K562 (cell line): ENCODE measurements around the gene RRP9. TPM values are rescaled to one million over a fixed set of nuclear protein-coding genes. Genes with fewer than 3 reads are reported as not detected.

Experiments used
- ARID3B ChIP-seq: fragments of 250-450 bp; sonication (Bioruptor Pico); IDR thresholded peaks from 2 replicates; pipeline ENCODE4 v1.4.0; 2020; ENCODE audit warnings: borderline replicate concordance
- BRD4 ChIP-seq: fragments of 200-600 bp; sonication (generic); IDR thresholded peaks from 2 replicates; pipeline ENCODE4 v1.6.1; 2017; ENCODE audit warnings: inconsistent platforms
- CEBPB ChIP-seq: fragments of 450-650 bp; IDR thresholded peaks from 2 replicates; pipeline ENCODE4 v1.6.1; 2016; ENCODE audit warnings: missing genetic modification characterization, missing compliant biosample characterization
- CHD1 ChIP-seq: fragments of 200-600 bp; sonication (generic); IDR thresholded peaks from one replicate; pipeline ENCODE4 v1.6.1; 2012; ENCODE audit warnings: mild to moderate bottlenecking, moderate library complexity, low read length, inconsistent platforms
- HNRNPLL ChIP-seq: fragments of 200-400 bp; formaldehyde crosslinking; IDR thresholded peaks from 2 replicates; pipeline ENCODE4 v1.6.1; 2017; ENCODE audit warnings: low read length, low read depth, mild to moderate bottlenecking; ENCODE audit not compliant: poor library complexity, severe bottlenecking
- HOXB6 ChIP-seq: fragments of 250-450 bp; sonication (Bioruptor Pico); IDR thresholded peaks from 2 replicates; pipeline ENCODE4 v1.5.1; 2022; ENCODE audit warnings: mild to moderate bottlenecking, borderline replicate concordance
- KAT8 ChIP-seq: fragments of 450-650 bp; IDR thresholded peaks from 2 replicates; pipeline ENCODE4 v1.6.1; 2016; ENCODE audit warnings: low read depth, mild to moderate bottlenecking
- MED1 ChIP-seq: sonication (generic); formaldehyde crosslinking; IDR thresholded peaks from 2 replicates; pipeline ENCODE4 v1.8.1; 2023; ENCODE audit warnings: missing genetic modification reagents, borderline replicate concordance
- MTA1 ChIP-seq: fragments of 450-650 bp; IDR thresholded peaks from 2 replicates; pipeline ENCODE4 v1.6.1; 2017; ENCODE audit warnings: borderline replicate concordance
- NR2F6 ChIP-seq: fragments of 450-650 bp; formaldehyde crosslinking; IDR thresholded peaks from 2 replicates; pipeline ENCODE4 v1.4.0; 2020; ENCODE audit warnings: mild to moderate bottlenecking
- SIRT6 ChIP-seq: IDR thresholded peaks from one replicate; pipeline ENCODE4 v1.6.1; 2012; ENCODE audit warnings: low read depth, mild to moderate bottlenecking, control low read depth, inconsistent platforms, low read length, moderate library complexity
- SMARCE1 ChIP-seq: fragments of 450-650 bp; IDR thresholded peaks from 2 replicates; pipeline ENCODE4 v1.7.1; 2016; ENCODE audit warnings: mild to moderate bottlenecking
- ZKSCAN3 ChIP-seq: fragments of 250-450 bp; sonication (Bioruptor Pico); IDR thresholded peaks from 2 replicates; pipeline ENCODE4 v1.4.0; 2020
- ZMIZ1 ChIP-seq, 2 experiments: fragments of 150-350 bp in 1 of 2; IDR thresholded peaks; 2 replicates each; pipeline ENCODE4 v1.6.1; 2012 to 2016; ENCODE audit warnings: low read depth in 2 of 2, low read length in 2 of 2, mild to moderate bottlenecking in 1 of 2, moderate library complexity in 1 of 2
- ZNF12 ChIP-seq: sonication (generic); formaldehyde crosslinking; IDR thresholded peaks from 2 replicates; pipeline ENCODE4 v1.4.0; 2020; ENCODE audit warnings: mild to moderate bottlenecking, missing genetic modification reagents
- ZNF311 ChIP-seq: fragments of 250-450 bp; sonication (Bioruptor Pico); IDR thresholded peaks from 2 replicates; pipeline ENCODE4 v1.4.0; 2020; ENCODE audit warnings: mild to moderate bottlenecking, moderate library complexity
- ZNF551 ChIP-seq: fragments of 250-450 bp; sonication (Bioruptor Pico); IDR thresholded peaks from 2 replicates; pipeline ENCODE4 v1.5.0; 2021; ENCODE audit warnings: mild to moderate bottlenecking, moderate library complexity
- ZNF584 ChIP-seq: fragments of 200-800 bp; sonication (Bioruptor generic); IDR thresholded peaks from 2 replicates; pipeline ENCODE4 v1.6.1; 2016; ENCODE audit warnings: low read depth, mild to moderate bottlenecking, missing genetic modification characterization, missing compliant biosample characterization
- ZNF592 ChIP-seq: fragments of 450-650 bp; IDR thresholded peaks from 2 replicates; pipeline ENCODE4 v1.6.1; 2017; ENCODE audit warnings: antibody characterized with exemption, mild to moderate bottlenecking
- polyA plus RNA-seq, 8 experiments: library from polyadenylated mRNA; depleted of rRNA in 4 of 8; stranded (reverse) in 5 of 8; unstranded in 3 of 8; fragments of >200 nt; fragmentation: Nextera tagmentation in 2 of 8; fragmentation: Illumina TruSeq in 1 of 8; extraction: Ambion mirVana in 2 of 8; extraction: Trizol in 1 of 8; gene quantifications; 2 replicates each; pipeline versions ENCODE4 v1.2.1 to v1.2.3, GENCODE V29; 2011 to 2014; ENCODE audit warnings: inconsistent platforms in 1 of 8, missing spikeins in 1 of 8
- total RNA-seq, 7 experiments: library from RNA; depleted of rRNA in 6 of 7; stranded (reverse); fragments of >200 nt in 6 of 7; fragmentation: Illumina TruSeq in 2 of 7; extraction: Trizol in 2 of 7; gene quantifications; 2 replicates each; pipeline versions ENCODE4 v1.2.1 to v1.2.3, GENCODE V29; 2011 to 2021; ENCODE audit warnings: low replicate concordance in 1 of 7

The RRP9 gene
- total and polyA plus RNA-seq, 9 of the 15 experiments (the other 6 are each of a cell fraction or from before 2014, with no cell fraction given), result 5.2 to 67.0 (median 45.9) TPM

- no peak for TF ChIP-seq HNRNPLL
- TF ChIP-seq ZKSCAN3, result no peak
- TF ChIP-seq ZNF592, result 0 out of 2 replicates have a peak, but pooled peaks have one; percentile 41
- no peak for TF ChIP-seq ZMIZ1 (IDR thresholded peaks at IDR 0.05; ENCODE audit: low read depth in 2 of 2, low read length in 2 of 2)
- TF ChIP-seq SIRT6, result no peak
- no peak for TF ChIP-seq ARID3B (CRISPR knock-in tag)
- no peak for TF ChIP-seq NR2F6
- TF ChIP-seq MED1 (CRISPR knock-in tag), result no peak
- TF ChIP-seq ZNF584 (CRISPR knock-in tag), result no peak
- TF ChIP-seq ZNF311 (CRISPR knock-in tag), result no peak
- no peak for TF ChIP-seq MTA1
- TF ChIP-seq HOXB6 (CRISPR knock-in tag), result no peak
- TF ChIP-seq CEBPB (tag), result no peak
- TF ChIP-seq KAT8, result no peak
- no peak for TF ChIP-seq SMARCE1
- no peak for TF ChIP-seq ZNF12 (CRISPR knock-in tag)
- no peak for TF ChIP-seq CHD1
- TF ChIP-seq ZNF551 (CRISPR knock-in tag), result no peak
- no peak for TF ChIP-seq BRD4
These were observed 33.5 kb upstream of the RRP9 start, which contains the start of gene ABHD14A (continued) for GRCh38 chr3:51974963-51975851.
